Stimulated activated CD4-positive, alpha-beta T cell treated with anti-CD3 and anti-CD28 coated beads, Interleukin-4, amount 100 ng/mL, for 24 hours (primary cell): ENCODE results near the gene ABCF2.

Experiments used
- DNase-seq: peaks from one replicate; pipeline ENCODE4 v3.0.0-alpha.2; 2020

ABCF2 gene

GRCh38 chr7:151252561-151252835 is 25.5 kb upstream of the ABCF2 start:
- DNase-seq, result no peak

- DNase-seq, result no peak
These were observed 24.9 kb upstream of the ABCF2 start for GRCh38 chr7:151251689-151252560.

DNA sequence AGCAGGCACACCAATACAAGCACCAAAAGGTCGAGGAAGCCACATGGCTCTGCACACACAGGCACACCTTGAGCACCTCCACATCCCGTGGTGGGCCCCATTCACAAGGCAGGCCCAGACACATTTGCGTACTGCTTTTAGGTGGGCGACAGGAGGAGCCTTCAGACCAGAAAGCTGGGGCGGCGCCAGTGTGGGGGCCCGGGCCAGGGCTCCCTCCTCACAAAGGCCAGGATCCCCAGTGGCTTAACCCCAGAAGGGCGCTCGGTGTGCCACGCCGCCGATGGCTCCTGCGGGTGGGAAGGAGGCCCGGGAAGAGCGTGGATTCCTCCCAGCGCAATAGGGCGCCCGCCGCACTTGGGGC is 24.3 kb upstream of the ABCF2 start:
- DNase-seq, result no peak

- DNase-seq, result no peak
These were observed 23.5 kb upstream of the ABCF2 start for GRCh38 chr7:151250181-151251132.

DNA sequence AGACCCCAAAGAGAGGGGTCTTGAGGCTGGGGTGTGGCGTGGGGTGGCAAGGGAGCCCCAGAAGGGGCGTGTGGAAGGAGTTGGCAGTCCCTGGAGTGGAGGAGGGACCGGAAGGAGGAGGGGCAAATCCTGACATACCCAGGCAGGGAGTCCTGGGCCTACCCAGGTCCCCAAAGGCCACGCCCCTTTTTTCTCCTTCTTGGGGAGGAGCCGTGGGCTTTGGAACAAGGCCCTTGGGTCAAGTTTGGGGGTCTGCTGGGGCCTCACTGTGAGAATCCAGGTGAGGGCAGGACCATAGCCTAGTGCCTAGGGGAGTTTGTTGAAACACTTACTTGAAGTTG is 22.7 kb upstream of the ABCF2 start:
- DNase-seq, result no peak

GRCh38 chr7:151249034-151249731 is 22.2 kb upstream of the ABCF2 start:
- peak; percentile 35 for DNase-seq

DNA sequence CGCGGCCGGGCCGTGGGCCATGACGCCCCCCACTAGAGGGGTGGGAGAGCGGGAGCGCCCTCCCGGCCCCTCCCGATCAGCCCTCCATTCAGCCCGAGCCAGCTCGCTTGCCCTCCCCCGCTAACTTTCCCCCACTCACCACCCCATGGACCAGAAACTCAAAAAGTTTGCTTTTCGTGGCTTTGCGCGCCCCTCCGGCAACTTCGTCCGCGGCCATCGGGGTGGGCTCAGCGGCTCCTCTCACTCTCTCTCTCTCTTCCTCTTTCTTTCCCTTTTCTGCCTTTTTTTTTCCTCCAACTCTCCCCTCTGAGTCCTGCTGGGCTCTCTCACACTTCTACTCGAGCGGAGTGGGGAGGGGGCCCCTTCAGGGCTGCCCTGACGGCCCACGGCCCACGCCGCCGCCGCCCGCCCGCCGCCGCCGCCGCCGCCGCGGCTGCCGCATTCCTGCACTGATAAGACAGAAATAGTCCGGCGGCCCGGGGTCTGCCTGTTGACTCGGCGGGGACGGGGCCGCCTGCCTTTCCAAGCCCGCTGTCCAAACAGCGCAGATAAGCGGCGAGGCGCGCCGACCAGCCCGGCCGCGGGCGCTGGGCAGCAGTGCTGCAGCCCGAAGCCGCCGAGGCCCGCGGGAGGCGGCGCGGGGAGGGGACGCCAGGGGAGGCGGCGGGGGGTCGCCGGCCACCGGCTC is 21.5 kb upstream of the ABCF2 start, which contains the start of gene SMARCD3:
Gene SMARCD3 (minus strand): TSS at position 349 of the 688 bp plus-strand sequence. CDS start 132 bp downstream, at position 217.
- peak; percentile 31 for DNase-seq

- no peak for DNase-seq
These were observed 20.8 kb upstream of the ABCF2 start for GRCh38 chr7:151247611-151248345.

DNA sequence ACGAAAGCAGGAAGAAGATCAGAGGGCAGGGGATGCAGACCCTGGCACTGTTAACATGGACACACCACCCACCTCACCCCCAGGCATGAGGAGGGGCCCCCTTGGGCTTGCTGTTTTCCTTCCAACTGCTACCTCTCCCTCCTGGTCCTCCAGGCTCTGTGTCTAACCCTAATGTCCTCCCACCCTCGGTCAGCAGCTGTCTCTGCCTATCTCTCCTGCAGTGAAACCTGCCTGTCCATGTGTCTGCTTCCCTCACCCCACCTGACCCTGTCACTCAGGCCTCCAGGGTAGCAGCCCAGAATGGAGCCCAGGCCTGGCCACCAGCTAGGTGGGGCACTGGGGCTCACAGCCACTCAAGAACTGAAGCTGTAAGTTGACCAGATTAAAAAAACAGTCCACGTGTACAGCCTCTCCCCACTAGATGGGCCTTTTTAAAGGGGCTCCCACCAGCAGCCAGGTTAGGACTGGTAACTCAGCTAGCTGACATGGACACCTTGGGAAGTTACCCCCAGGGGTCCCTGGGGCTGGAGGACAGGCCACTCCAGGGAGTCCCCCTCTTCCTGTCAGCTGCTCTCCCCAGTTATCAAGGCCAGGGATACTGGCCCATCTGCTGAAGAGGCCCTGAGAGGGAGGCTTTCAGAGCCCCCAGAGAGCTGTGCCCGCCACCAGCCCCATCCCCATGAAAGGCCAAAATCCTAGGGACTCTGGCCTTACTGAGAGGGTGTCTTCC is 20.0 kb upstream of the ABCF2 start:
- no peak for DNase-seq

DNA sequence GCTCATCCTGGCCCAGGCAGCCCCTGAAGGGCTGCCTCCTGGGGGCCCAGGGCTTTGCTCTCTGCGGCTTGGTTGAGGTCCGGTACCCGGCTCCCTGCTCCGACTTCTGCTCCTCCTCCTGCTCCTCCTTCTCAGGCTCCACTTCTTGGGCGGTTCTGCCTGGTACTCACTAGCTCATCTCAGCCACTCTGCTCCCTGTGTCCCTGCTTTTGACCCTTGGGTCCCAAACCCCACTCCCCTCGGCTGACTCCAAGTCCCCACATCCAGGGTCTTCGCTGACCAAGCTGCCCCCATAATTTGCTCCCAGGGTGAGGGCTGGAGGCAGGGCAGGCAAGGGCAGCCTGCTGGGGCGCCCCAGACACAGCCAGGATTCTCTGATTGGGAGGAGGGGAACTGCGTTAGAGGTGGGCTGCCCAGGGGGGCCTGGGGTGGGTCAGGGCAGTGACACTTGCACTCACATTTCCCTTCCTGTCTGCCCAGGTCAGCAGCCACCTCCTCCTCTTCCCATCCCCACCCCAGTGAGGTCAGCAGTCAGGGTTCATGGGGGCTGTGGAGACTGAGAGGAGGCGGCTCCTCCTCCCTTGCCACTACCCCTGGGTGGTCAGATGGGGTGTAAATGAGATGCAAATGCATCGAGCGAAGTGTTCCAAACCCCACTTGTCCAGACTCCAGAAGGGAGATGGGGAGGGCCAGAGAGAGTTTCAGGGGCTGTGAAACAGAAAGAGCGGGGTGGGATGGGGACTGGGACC is 19.3 kb upstream of the ABCF2 start:
- DNase-seq, result no peak

DNA sequence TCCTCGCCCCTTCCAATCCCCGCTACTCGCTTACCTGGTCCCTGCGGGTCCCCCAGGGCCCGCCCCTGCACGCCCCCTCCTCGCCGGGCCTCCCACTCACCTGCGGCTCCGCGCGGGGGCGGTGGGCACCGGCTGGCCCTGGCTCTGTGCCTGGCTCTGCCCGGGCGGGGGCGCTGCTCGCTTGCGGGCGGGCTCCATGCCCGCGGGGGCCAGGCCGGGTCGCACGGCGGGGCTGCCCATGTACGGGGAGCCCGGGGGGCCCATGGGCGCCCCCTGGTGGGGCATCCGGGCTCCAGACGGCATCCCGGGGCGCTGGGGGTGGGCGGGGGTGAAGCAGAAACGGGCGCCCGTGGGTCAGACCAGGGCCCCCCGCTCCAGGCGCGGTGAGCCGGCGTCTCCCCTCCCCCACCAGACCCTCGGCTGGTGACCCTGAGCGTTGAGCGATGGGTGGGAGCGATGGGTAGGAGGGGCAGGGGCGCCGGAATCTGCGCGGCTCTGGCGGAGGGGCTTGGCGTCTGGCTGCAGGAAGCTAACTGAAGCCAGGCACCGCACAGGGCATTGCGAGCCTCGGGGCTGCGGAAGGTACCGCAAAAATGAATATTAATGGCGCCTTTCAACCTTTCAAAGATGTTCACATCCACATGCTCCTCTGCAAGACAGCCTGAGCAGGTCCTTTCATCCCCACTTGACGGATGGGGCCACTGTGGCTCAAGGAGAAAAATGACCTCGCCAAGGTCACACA is 18.5 kb upstream of the ABCF2 start:
- peak; percentile 52 for DNase-seq

DNA sequence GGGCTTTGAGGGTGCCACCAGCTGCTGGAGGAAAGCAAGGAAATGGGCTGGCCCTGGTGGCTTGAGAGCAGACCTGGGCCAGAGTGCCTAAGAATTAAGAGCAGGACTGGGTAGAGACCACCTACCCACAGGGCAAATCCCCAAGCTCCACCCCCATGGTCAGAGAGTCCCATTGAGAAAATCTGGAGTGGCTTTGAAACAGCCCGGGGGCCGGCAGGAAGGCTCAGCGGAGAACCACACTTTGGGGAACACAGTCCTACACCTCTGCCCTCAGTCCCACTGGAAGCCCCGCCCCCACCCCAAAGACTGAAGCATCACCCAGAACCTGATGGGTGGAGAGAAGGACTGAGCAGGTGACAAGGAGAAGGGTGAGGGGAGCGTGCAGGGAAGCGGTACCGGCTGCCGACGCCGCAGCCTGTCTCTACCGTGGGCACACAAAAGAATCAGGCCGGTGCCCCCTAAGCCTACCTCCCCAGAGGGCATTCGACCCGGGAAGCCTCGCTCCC is 17.9 kb upstream of the ABCF2 start:
- no peak for DNase-seq

- peak; percentile 63 for DNase-seq
These were observed 17.3 kb upstream of the ABCF2 start for GRCh38 chr7:151244196-151244840.

DNA sequence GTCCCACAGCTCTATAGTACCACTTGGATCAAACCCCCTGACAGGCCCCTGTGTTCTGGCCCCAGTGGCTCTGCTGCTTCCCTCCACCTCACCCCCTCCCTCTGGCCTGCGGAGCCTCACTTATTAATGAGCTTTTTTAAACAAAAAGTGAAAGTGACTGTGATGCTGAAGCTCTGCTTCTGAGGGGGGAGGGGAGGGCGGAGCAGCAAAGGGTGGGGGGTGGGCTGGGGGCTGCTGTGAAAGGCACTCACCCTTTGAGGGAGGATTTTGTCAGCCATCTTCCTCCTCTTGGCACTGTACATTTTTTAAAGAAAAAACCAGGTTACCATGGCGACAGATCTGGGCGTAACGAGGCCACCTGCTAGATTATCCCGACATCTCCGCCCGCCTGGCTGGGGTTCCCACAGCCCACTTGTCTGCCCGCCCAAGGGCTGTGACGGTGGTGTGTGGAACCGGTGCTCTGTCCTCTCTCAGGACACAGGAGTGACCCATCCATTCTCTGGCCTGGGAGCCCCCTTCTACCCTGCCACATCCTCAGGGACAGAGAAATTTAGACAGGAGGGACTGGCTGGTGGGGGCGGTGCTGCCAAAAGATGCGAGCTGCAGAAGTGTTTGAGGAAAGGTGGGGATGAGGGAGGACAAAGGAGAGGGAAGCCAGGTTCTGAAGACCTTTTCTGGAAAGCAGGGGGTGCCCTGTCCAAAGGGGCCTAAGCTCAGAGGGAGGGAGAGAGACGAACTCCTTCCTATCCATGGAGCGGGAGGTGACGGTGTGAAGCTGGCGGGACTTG is 16.6 kb upstream of the ABCF2 start:
- DNase-seq, result peak; percentile 33

DNA sequence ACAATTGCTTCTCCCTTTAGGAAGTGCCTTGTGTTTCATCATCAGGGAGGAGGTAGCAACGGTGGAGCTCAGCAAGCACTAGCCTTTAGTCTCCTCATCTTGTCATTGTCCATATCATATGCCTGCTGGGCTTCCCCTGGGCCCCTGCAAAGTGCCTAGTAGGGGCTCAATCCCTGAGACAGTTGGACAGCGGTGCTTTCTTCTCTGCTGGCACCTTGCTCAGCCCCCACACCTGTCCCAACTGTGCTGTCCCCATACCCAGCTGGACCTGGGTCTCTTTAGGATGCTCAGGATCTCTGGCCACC is 16.0 kb upstream of the ABCF2 start:
- DNase-seq, result no peak

- DNase-seq, result no peak
These were observed 15.4 kb upstream of the ABCF2 start for GRCh38 chr7:151242159-151243044.

DNA sequence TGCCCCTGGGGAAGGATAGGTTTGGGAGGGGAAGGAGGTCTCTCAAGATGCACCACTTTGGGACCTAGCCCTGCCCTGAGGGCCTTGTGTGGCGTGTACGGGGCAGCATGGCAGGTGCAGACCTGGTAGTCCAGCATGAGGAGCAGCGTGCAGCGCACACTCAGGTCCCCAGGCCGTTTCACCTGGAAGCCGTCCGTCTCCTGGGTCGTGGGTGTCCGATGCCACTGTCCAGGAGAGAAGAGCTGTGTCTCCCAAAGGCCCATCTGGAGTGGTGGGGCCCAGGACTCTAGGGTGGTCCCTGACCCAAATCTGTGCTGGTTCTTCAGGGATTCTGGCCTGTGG is 14.7 kb upstream of the ABCF2 start:
- no peak for DNase-seq
